Sigmoid colon (tissue), 7 donors: ENCODE measurements around the gene SCN1B. TPM values are rescaled to one million over a fixed set of nuclear protein-coding genes. Genes with fewer than 3 reads are reported as not detected.
A peak's percentile ranks its signal among the peaks of the same experiment; 100 is the strongest.

Source experiments
- DNase-seq: peaks from one replicate; pipeline ENCODE4 v3.0.0-alpha.2; 2019
- H3K27ac ChIP-seq, 4 donors: fragments of 200-600 bp; sonication (generic); one replicate each; pipeline ENCODE4 v1.5.1; 2016 to 2019; ENCODE audit warnings: mild to moderate bottlenecking in 1 of 4
- H3K27me3 ChIP-seq, 3 donors: fragments of 200-600 bp; sonication (generic); one replicate each; pipeline ENCODE4 v1.5.1; 2019; ENCODE audit warnings: mild to moderate bottlenecking in 1 of 3
- H3K36me3 ChIP-seq, 4 donors: fragments of 200-600 bp; sonication (generic); one replicate each; pipeline ENCODE4 v1.5.1; 2016 to 2019
- H3K4me1 ChIP-seq, 4 donors: fragments of 200-600 bp; sonication (generic); one replicate each; pipeline ENCODE4 v1.5.1; 2017 to 2019
- H3K4me3 ChIP-seq, 4 donors: fragments of 200-600 bp; sonication (generic); one replicate each; pipeline ENCODE4 v1.5.1; 2017 to 2019; ENCODE audit warnings: mild to moderate bottlenecking in 2 of 4, moderate library complexity in 1 of 4
- H3K9me3 ChIP-seq, 4 donors: fragments of 200-600 bp in 3 of 4; sonication (generic) in 3 of 4; one replicate each; pipeline versions ENCODE4 v1.5.1 to v1.6.1; 2013 to 2019
- EP300 ChIP-seq, 4 donors: sonication (generic); formaldehyde crosslinking; IDR thresholded peaks; one replicate each; pipeline ENCODE4 v1.6.1; 2017; ENCODE audit warnings: antibody characterized with exemption in 4 of 4
- POLR2A ChIP-seq, 2 donors: fragments of 450-650 bp; IDR thresholded peaks; one replicate each; pipeline ENCODE4 v1.6.1; 2016; ENCODE audit warnings: antibody characterized with exemption in 2 of 2, mild to moderate bottlenecking in 2 of 2, moderate library complexity in 2 of 2
- POLR2AphosphoS5 ChIP-seq, 4 donors: sonication (generic); formaldehyde crosslinking; IDR thresholded peaks; one replicate each; pipeline ENCODE4 v1.6.1; 2017; ENCODE audit warnings: antibody characterized with exemption in 4 of 4
- WGBS, 2 donors: extraction: QIAGEN DNeasy Blood & Tissue Kit; methylation state at CpG; one replicate each; pipeline ENCODE4 v1.1.7; 2013; 5-methylcytosine and 5-hydroxymethylcytosine counted together
- intact Hi-C: fragments of 100-400 bp; cut with DNase I; formaldehyde crosslinking; loops from one replicate; pipeline ENCODE4 v1.15.1; 2023
- polyA plus RNA-seq, 3 donors: library from polyadenylated mRNA; stranded (reverse); fragments of 200-250 nt; gene quantifications; one replicate each; pipeline ENCODE4 v1.2.3, GENCODE V29; 2013
- total RNA-seq, 4 donors: library from RNA; depleted of rRNA; stranded (reverse); fragments of >200 nt; gene quantifications; one replicate each; pipeline ENCODE4 v1.1.0, GENCODE V29; 2016
- TF ChIP-seq, protein P1 (sequence below), 4 experiments: fragments of 450-650 bp in 3 of 4; fragments of 200-600 bp in 1 of 4; IDR thresholded peaks; one replicate each; pipeline ENCODE4 v1.5.1; 2016 to 2019; ENCODE audit warnings: antibody characterized with exemption in 4 of 4, mild to moderate bottlenecking in 3 of 4, moderate library complexity in 2 of 4
- donor health status: healthy with polysubstance abuse.
- donor health status: Bipolar disorder and iron deficiency.
- donor health status: healthy.

SCN1B gene
- total and polyA plus RNA-seq, 7 donors, result 3.0 to 10.0 (median 5.7) TPM

DNA sequence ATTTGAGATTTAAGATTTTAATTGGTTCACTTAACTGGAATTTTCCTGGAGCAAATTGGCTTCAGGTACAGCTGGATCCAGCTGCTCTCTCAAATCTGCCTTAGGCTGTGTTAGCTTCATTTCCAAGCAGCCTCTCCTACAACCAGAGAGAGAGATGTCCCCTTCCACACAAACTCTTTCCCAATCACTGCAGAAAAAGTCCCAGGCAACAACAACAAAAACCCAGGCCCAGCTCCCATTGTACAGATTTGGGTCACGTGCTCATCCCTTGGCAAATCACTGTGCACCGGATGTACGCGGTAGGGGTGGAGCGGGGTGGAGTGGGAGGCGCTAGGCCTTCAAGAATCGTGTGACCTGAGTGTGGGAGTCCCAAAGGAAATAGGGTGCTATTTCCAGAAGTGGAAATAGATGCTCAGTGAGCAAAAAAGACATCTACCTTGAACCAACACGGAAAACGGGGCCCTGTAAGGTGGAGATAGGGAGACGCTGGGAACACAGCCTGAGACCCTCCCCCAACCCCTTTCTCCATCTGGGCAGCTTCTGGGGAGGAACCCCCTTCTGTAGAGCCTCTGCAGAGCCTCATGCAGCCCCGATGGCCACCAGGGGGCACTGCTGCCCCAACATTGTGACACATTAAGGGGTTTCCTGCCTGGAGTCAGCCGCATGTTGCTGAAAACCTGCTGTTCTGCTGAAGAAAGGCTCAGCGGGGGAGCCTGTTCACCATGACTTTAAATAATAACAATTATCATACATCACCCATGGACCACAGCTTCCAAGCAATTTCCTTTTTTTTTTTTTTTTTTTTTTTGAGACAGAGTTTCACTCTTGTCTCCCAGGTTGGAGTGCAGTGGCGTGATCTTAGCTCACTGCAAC is 36.7 kb downstream of the SCN1B start:
- intact Hi-C loops, result loop anchor here (2.0 to 5.0 kb wide), 2 partner anchors 24 to 75 kb away; partner anchors contain the start of gene FXYD7
- Histone ChIP-seq H3K4me3 (no peak overlapping the region), H3K27ac (no peak overlapping the region), H3K4me1 (no peaks in the 10 kb centered on the region), H3K36me3 (no peaks in the 10 kb centered on the region), H3K27me3 (no peaks in the 10 kb centered on the region), H3K9me3 (peaks cover 0 to 5% (median 0%) of the 10 kb centered on the region in 4 donors)
- TF ChIP-seq POLR2A (IDR thresholded peaks at IDR 0.05) (no peak), POLR2AphosphoS5 (IDR thresholded peaks at IDR 0.05) (no peak), EP300 (IDR thresholded peaks at IDR 0.05) (no peak)
- TF ChIP-seq, protein P1, sequence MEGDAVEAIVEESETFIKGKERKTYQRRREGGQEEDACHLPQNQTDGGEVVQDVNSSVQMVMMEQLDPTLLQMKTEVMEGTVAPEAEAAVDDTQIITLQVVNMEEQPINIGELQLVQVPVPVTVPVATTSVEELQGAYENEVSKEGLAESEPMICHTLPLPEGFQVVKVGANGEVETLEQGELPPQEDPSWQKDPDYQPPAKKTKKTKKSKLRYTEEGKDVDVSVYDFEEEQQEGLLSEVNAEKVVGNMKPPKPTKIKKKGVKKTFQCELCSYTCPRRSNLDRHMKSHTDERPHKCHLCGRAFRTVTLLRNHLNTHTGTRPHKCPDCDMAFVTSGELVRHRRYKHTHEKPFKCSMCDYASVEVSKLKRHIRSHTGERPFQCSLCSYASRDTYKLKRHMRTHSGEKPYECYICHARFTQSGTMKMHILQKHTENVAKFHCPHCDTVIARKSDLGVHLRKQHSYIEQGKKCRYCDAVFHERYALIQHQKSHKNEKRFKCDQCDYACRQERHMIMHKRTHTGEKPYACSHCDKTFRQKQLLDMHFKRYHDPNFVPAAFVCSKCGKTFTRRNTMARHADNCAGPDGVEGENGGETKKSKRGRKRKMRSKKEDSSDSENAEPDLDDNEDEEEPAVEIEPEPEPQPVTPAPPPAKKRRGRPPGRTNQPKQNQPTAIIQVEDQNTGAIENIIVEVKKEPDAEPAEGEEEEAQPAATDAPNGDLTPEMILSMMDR (IDR thresholded peaks at IDR 0.05), result peak; percentile 51 to 71 (median 66)
- 11 to 20% methylated on average over 14 of the region's 14 CpGs for WGBS, 2 donors
- DNase-seq, result peak; percentile 89

DNA sequence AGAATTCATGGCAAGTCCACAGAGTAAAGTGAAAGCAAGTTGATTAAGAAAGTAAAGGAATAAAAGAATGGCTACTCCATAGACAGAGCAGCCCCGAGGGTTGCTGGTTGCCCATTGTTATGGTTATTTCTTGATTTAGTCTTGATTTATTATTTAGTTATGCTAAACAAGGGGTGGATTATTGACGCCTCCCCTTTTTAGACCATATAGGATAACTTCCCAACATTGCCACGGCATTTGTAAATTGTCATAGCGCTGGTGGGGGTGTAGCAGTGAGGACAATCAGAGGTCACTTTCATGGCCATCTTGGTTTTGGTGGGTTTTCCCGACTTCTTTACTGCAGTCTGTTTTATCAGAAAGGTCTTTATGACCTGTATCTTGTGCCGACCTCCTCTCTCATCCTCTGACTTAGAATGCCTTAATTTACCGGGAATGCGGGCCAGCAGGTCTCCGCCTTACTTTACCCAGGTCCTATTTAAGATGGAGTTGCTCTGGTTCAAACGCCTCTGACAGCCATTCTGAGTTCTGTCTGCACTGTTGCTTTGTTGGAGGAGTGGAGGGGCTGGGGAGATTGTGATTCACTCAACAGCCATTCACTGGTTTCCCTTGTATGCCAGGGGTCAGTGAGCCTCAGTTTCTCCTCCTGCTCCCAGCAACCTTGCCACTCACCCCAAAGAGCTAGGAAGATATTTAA is 38.8 kb downstream of the SCN1B start:
- intact Hi-C loops, result loop anchor here (5.0 kb wide), 1 partner anchor 73 kb away; the partner anchor contains the start of gene FXYD7
- 74 to 83% methylated on average over 10 of the region's 10 CpGs for WGBS, 2 donors
- Histone ChIP-seq H3K9me3 (peaks cover 0 to 5% (median 0%) of the 10 kb centered on the region in 4 donors), H3K4me3 (no peak overlapping the region), H3K27ac (no peak overlapping the region), H3K27me3 (no peaks in the 10 kb centered on the region), H3K36me3 (no peaks in the 10 kb centered on the region), H3K4me1 (no peaks in the 10 kb centered on the region)
- no peak for DNase-seq
- TF ChIP-seq, protein P1 (IDR thresholded peaks at IDR 0.05), result no peak
- no peak for TF ChIP-seq POLR2A (IDR thresholded peaks at IDR 0.05)
- TF ChIP-seq EP300 (IDR thresholded peaks at IDR 0.05), result no peak
- TF ChIP-seq POLR2AphosphoS5 (IDR thresholded peaks at IDR 0.05), result no peak

DNA sequence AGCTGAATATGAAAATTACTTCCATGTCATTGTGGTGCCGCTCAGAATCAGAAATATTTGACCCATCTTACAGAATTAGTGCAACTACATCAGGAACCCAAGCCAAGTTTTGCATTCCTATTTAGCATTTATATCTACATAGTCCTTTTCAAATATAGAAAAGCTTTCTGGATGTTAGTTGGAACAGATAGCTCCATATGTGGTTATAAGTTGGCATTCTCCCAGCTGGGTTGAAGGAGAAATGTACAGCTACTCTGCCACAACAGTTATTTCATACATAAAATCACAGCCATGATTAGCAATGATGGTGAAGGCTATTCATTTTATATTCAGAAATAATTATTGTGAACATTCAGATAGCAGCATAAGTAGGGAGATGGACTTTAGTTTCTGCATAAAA is 39.4 kb downstream of the SCN1B start:
- no peak overlapping the region for H3K4me3 ChIP-seq
- H3K27me3 ChIP-seq, result no peaks in the 10 kb centered on the region
- no peaks in the 10 kb centered on the region for H3K36me3 ChIP-seq
- intact Hi-C loops, result loop anchor here (5.0 kb wide), 1 partner anchor 73 kb away; the partner anchor contains the start of gene FXYD7
- H3K4me1 ChIP-seq, result no peaks in the 10 kb centered on the region
- H3K9me3 ChIP-seq, result peaks cover 0 to 5% (median 0%) of the 10 kb centered on the region in 4 donors
- no peak overlapping the region for H3K27ac ChIP-seq
- WGBS, 2 donors, result 72 to 83% methylated on average over 1 of the region's 1 CpG
- no peak for TF ChIP-seq POLR2AphosphoS5 (IDR thresholded peaks at IDR 0.05)
- TF ChIP-seq, protein P1 (IDR thresholded peaks at IDR 0.05), result no peak
- no peak for TF ChIP-seq POLR2A (IDR thresholded peaks at IDR 0.05)
- TF ChIP-seq EP300 (IDR thresholded peaks at IDR 0.05), result no peak
- DNase-seq, result no peak

DNA sequence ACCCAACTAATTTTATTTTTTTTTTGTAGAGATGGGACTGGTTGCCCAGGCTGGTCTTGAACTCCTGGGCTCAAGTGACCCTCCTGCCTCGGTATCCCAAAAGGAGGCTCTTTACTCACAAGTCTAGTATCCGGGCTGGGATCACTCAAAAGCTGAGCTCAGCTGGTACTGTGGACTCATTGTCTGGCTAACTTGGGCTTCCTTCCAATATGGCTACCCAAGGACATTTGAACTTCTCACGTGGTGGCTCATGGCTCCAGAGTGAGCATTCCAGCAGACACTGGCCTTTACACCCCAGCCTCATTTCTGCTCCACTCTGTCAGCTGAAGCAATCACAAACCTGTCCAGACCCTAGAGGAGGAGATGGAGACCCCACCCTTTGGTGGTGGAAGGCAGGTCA is 40.2 kb downstream of the SCN1B start:
- no peaks in the 10 kb centered on the region for H3K27me3 ChIP-seq
- H3K4me1 ChIP-seq, result no peaks in the 10 kb centered on the region
- H3K4me3 ChIP-seq, result no peak overlapping the region
- intact Hi-C loops, result no loop called here
- no peak overlapping the region for H3K27ac ChIP-seq
- H3K36me3 ChIP-seq, result no peaks in the 10 kb centered on the region
- TF ChIP-seq POLR2A (IDR thresholded peaks at IDR 0.05) (no peak), EP300 (IDR thresholded peaks at IDR 0.05) (no peak)
- no peak for DNase-seq
- WGBS, 2 donors, result 86 to 93% methylated on average over 3 of the region's 3 CpGs
- H3K9me3 ChIP-seq, result peaks cover 0 to 5% (median 0%) of the 10 kb centered on the region in 4 donors

DNA sequence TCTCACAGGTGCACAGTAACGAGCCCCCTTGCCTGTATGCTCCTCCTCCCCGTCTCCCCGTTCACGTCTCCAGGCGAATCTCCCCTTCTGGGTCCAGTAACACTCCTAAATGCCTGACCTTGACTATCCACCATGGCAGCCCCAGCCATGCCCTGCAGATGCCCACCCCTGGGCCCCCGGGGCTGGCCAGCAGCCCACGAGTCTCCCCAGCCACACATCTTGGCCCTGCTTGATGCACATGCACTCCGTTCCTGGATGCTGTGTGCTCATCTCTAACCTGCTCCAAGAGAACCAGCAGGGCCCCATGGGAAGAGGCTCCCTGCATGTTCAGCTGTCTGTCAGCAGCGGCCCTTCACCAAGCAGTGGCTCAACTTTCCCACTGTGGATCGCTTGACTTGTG is 43.2 kb downstream of the SCN1B start:
- Histone ChIP-seq H3K9me3 (peaks cover 0 to 5% (median 0%) of the 10 kb centered on the region in 4 donors), H3K27me3 (no peaks in the 10 kb centered on the region), H3K27ac (no peak overlapping the region), H3K36me3 (no peaks in the 10 kb centered on the region), H3K4me3 (no peak overlapping the region), H3K4me1 (no peaks in the 10 kb centered on the region)
- WGBS, 2 donors, result 71 to 80% methylated on average over 10 of the region's 10 CpGs
- DNase-seq, result no peak
- TF ChIP-seq EP300 (IDR thresholded peaks at IDR 0.05) (no peak), POLR2A (IDR thresholded peaks at IDR 0.05) (no peak), POLR2AphosphoS5 (IDR thresholded peaks at IDR 0.05) (no peak)
- TF ChIP-seq, protein P1 (IDR thresholded peaks at IDR 0.05), result no peak
- intact Hi-C loops, result no loop called here
